HG03571 (cell line): ENCODE data around the gene OXSR1.
"Not testable (repeated sequence)": the region's sequence is repeated elsewhere in the genome, so short reads cannot be mapped to it uniquely, and the experiment has no call there.

Experiments
- ATAC-seq: cut with Tn5 transposase; IDR thresholded peaks from one replicate; pipeline ENCODE4 v1.9.1; 2021; ENCODE audit not compliant: unreplicated experiment

The OXSR1 gene

GRCh38 chr3:38141173-38141951, 24.0 kb upstream of the OXSR1 start:
- no peak for ATAC-seq

- no peak for ATAC-seq
Observed at GRCh38 chr3:38141952-38142273, 23.4 kb upstream of the OXSR1 start.

GRCh38 chr3:38142959-38143358, 22.4 kb upstream of the OXSR1 start:
- no peak for ATAC-seq

- no peak for ATAC-seq
Observed at GRCh38 chr3:38143511-38143910, 21.8 kb upstream of the OXSR1 start.

- ATAC-seq: no peak
Observed at GRCh38 chr3:38146504-38146903, 18.8 kb upstream of the OXSR1 start.

GRCh38 chr3:38147421-38147820, 17.9 kb upstream of the OXSR1 start:
- ATAC-seq: no peak

- ATAC-seq: no peak
Observed at GRCh38 chr3:38148311-38148882, 16.9 kb upstream of the OXSR1 start.

GRCh38 chr3:38149708-38150107, 15.6 kb upstream of the OXSR1 start:
- no peak for ATAC-seq

GRCh38 chr3:38150780-38151528, 14.4 kb upstream of the OXSR1 start:
- no peak for ATAC-seq

- no peak for ATAC-seq
Observed at GRCh38 chr3:38151667-38152265, 13.6 kb upstream of the OXSR1 start.

- no peak for ATAC-seq
Observed at GRCh38 chr3:38152609-38153008, 12.7 kb upstream of the OXSR1 start.

GRCh38 chr3:38153221-38153620, 12.1 kb upstream of the OXSR1 start:
- no peak for ATAC-seq

GRCh38 chr3:38154033-38154494, 11.3 kb upstream of the OXSR1 start:
- no peak for ATAC-seq

GRCh38 chr3:38154625-38155255, 10.6 kb upstream of the OXSR1 start:
- no peak for ATAC-seq

GRCh38 chr3:38155825-38156224, 9.5 kb upstream of the OXSR1 start:
- no peak for ATAC-seq

- no peak for ATAC-seq
Observed at GRCh38 chr3:38157117-38157516, 8.2 kb upstream of the OXSR1 start.

- no peak for ATAC-seq
Observed at GRCh38 chr3:38157595-38157994, 7.7 kb upstream of the OXSR1 start.

GRCh38 chr3:38158472-38158871, 6.9 kb upstream of the OXSR1 start:
- ATAC-seq: no peak

GRCh38 chr3:38160704-38161103, 4.6 kb upstream of the OXSR1 start:
- ATAC-seq: not testable (repeated sequence)

GRCh38 chr3:38163117-38163840, 2.1 kb upstream of the OXSR1 start:
- ATAC-seq: no peak
